Osteocyte (in vitro differentiated cells): ENCODE measurements around the gene TAGAP. TPM values are rescaled to one million over a fixed set of nuclear protein-coding genes. Genes with fewer than 3 reads are reported as not detected.
"Not testable (repeated sequence)": the region's sequence is repeated elsewhere in the genome, so short reads cannot be mapped to it uniquely, and the experiment has no call there.

Experiments
- DNase-seq: peaks from one replicate; pipeline ENCODE4 v3.0.0; 2021; ENCODE audit warnings: mixed read lengths; ENCODE audit not compliant: unreplicated experiment; ENCODE audit errors: extremely low spot score
- H3K27ac Mint-ChIP-seq: one replicate; pipeline ENCODE4 v1.8.0; 2021; ENCODE audit warnings: mild to moderate bottlenecking, mixed read lengths; ENCODE audit not compliant: unreplicated experiment
- H3K27me3 Mint-ChIP-seq: one replicate; pipeline ENCODE4 v1.8.0; 2021; ENCODE audit warnings: mixed read lengths; ENCODE audit not compliant: unreplicated experiment
- H3K36me3 Mint-ChIP-seq: one replicate; pipeline ENCODE4 v1.8.0; 2021; ENCODE audit warnings: mixed read lengths; ENCODE audit not compliant: unreplicated experiment
- H3K4me1 Mint-ChIP-seq: one replicate; pipeline ENCODE4 v1.8.0; 2021; ENCODE audit warnings: mixed read lengths; ENCODE audit not compliant: unreplicated experiment
- H3K4me3 Mint-ChIP-seq: one replicate; pipeline ENCODE4 v1.8.0; 2021; ENCODE audit warnings: mild to moderate bottlenecking, moderate library complexity, mixed read lengths; ENCODE audit not compliant: unreplicated experiment
- H3K9me3 Mint-ChIP-seq: one replicate; pipeline ENCODE4 v1.8.0; 2021; ENCODE audit warnings: mixed read lengths; ENCODE audit not compliant: unreplicated experiment
- total RNA-seq: library from RNA; stranded (reverse); gene quantifications from 2 replicates; pipeline ENCODE4 v1.2.1, GENCODE V29; 2021
- TF ChIP-seq, protein P1 (sequence below): fragments of 200-600 bp; sonication (generic); IDR thresholded peaks from 2 replicates; pipeline ENCODE4 v1.5.0; 2021; ENCODE audit warnings: antibody characterized with exemption, mild to moderate bottlenecking, moderate library complexity

Gene TAGAP
- total RNA-seq, 1 donor from 2014 or later = not detected

DNA sequence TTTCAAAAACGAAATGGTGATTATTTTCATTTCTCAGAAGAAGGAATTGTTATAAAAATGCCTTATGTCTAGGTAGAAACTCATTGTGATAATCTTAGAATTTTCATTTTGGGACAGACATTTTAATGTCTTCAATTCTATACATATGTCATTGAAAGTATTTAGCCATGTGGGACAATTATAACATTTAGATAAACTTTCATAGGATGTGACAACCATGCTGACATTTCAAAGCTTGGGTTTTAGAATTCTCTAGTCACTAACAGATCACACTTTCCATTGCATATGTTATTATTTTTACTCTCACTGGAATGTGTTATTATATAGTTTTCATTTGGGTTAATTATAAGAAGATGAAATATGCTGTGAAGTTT lies 4.9 kb downstream of the TAGAP start:
- Mint-ChIP-seq H3K27me3 (peaks cover 24% of the 10 kb centered on the region), H3K4me1 (peaks cover 6% of the 10 kb centered on the region), H3K9me3 (no peaks in the 10 kb centered on the region), H3K27ac (no peak overlapping the region), H3K36me3 (no peaks in the 10 kb centered on the region), H3K4me3 (no peak overlapping the region)
- TF ChIP-seq, protein P1, sequence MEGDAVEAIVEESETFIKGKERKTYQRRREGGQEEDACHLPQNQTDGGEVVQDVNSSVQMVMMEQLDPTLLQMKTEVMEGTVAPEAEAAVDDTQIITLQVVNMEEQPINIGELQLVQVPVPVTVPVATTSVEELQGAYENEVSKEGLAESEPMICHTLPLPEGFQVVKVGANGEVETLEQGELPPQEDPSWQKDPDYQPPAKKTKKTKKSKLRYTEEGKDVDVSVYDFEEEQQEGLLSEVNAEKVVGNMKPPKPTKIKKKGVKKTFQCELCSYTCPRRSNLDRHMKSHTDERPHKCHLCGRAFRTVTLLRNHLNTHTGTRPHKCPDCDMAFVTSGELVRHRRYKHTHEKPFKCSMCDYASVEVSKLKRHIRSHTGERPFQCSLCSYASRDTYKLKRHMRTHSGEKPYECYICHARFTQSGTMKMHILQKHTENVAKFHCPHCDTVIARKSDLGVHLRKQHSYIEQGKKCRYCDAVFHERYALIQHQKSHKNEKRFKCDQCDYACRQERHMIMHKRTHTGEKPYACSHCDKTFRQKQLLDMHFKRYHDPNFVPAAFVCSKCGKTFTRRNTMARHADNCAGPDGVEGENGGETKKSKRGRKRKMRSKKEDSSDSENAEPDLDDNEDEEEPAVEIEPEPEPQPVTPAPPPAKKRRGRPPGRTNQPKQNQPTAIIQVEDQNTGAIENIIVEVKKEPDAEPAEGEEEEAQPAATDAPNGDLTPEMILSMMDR = no peak
- no peak for DNase-seq

DNA sequence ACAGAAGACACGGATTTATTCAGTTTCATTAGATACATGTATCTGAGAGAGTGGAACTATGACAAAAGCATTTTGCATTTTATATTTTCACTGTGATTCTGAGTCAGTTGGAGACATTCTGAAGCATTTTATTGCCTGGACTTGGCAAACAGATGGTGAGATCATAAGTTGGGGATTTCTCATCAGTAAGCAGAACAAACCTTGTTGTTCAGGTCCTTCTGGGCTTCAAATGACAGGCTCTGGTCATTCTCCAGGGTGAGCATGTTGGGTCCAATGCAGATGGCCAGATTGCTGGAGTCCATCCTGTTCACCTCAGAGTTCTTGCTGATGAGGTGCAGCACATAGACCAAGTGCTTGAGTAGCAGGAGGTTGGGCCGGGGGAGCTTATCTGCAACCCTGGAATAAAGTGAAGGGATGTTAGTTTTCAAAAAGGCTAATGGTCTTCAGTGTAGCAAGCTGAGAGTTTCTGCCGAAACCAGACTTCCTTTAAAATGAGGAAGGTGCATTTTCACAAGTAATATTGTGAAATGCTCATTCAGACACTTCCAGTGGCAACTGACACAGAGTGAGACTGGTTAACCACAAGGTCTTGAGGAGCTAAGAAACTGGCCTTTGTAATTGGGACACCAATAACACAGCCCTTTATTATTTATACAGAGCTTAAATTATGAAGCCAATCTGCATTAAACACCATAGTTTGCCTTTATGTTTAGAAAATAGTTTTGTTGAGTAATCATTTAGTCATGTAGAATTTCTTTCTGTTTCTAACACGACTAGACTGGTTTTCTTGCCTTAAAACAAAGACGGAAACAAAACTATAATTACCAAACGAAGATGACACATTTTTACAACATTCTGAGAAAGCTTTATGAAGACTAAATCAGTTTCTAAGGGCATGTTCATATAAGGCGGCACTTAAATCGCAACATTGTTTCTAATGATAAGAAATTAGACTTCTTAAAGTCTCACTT lies 5.6 kb downstream of the TAGAP start:
- TF ChIP-seq, protein P1 = no peak
- no peak overlapping the region for H3K27ac Mint-ChIP-seq

GRCh38 chr6:159038318-159038717 lies 6.5 kb downstream of the TAGAP start:
- H3K27me3 Mint-ChIP-seq, H3K36me3 Mint-ChIP-seq, H3K27ac Mint-ChIP-seq, DNase-seq, H3K4me1 Mint-ChIP-seq, H3K9me3 Mint-ChIP-seq, H3K4me3 Mint-ChIP-seq: not testable (repeated sequence)

More for the DNA sequence above, 5.6 kb downstream of the TAGAP start:
- peaks cover 18% of the 10 kb centered on the region for H3K27me3 Mint-ChIP-seq
- DNase-seq = no peak
- no peaks in the 10 kb centered on the region for H3K9me3 Mint-ChIP-seq
- no peaks in the 10 kb centered on the region for H3K36me3 Mint-ChIP-seq
- peaks cover 6% of the 10 kb centered on the region for H3K4me1 Mint-ChIP-seq
- H3K4me3 Mint-ChIP-seq = no peak overlapping the region

DNA sequence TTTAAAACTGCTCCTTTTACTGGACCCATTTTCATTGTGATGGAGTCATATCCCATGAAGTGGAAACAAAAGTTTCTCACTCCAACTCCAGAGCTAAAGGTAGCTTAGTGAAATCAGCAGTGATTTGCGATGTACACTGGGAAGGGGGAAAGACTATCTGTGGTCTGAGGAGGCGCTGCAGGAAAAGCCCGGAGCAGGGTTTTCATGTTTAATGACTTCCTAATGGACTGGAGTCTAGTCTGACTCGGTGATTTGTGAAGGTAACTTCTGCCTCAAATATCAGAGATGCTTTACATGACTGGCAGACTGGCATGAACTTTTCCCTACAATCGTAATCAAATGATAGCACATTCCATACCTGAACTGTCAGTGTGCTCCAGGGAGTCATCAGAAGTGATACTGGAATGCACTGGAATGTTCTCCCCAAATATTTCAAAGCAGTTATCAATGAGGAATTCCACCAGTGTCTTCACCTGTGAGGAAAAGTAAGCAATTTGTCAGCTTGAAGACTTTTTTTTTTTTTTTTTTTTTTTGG lies 7.0 kb downstream of the TAGAP start:
- Mint-ChIP-seq H3K9me3 (no peaks in the 10 kb centered on the region), H3K36me3 (no peaks in the 10 kb centered on the region), H3K4me1 (peaks cover 6% of the 10 kb centered on the region), H3K27ac (no peak overlapping the region), H3K27me3 (peaks cover 5% of the 10 kb centered on the region), H3K4me3 (no peak overlapping the region)
- TF ChIP-seq, protein P1 = no peak
- no peak for DNase-seq

DNA sequence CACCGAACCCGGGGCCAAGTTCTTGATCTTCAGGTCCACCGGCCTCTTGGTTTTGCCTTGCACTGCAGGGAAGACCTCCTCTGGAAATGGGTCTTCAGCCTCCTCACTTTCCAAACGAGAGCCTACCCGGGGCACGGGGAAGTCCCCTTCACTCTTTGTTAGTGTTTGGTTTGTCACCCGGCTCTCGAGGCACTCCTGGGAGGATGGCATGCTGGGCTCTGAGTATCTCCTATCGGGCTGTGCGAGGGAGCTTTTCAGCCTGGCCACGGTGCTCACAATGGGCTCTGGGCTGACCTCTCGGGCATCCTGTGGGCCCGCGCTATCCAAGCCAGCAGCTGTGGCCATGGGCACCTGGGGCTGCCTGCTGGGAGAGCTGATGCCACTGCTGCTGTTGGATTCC lies 8.1 kb downstream of the TAGAP start:
- no peaks in the 10 kb centered on the region for H3K4me1 Mint-ChIP-seq
- TF ChIP-seq, protein P1 = no peak

More for the DNA sequence above, 8.1 kb downstream of the TAGAP start:
- Mint-ChIP-seq H3K27ac (no peak overlapping the region), H3K9me3 (no peaks in the 10 kb centered on the region), H3K4me3 (no peak overlapping the region), H3K27me3 (peaks cover 4% of the 10 kb centered on the region), H3K36me3 (no peaks in the 10 kb centered on the region)
- no peak for DNase-seq
